H1 (cell line): ENCODE measurements around the gene SLC9A5. TPM values are rescaled to one million over a fixed set of nuclear protein-coding genes. Genes with fewer than 3 reads are reported as not detected.

Source experiments
- BACH1 ChIP-seq: IDR thresholded peaks from 2 replicates; pipeline ENCODE4 v1.6.1; 2012; ENCODE audit warnings: low read length, improper control_type of control experiment
- BRCA1 ChIP-seq: IDR thresholded peaks from 2 replicates; pipeline ENCODE4 v1.6.1; 2012; ENCODE audit warnings: low read depth, low read length, improper control_type of control experiment
- CHD1 ChIP-seq: IDR thresholded peaks from 2 replicates; pipeline ENCODE4 v1.6.1; 2012; ENCODE audit warnings: low read depth, low read length, improper control_type of control experiment
- EGR1 ChIP-seq: IDR thresholded peaks from 2 replicates; pipeline ENCODE4 v1.6.1; 2011; ENCODE audit warnings: low read depth, low read length, borderline replicate concordance
- TCF12 ChIP-seq: IDR thresholded peaks from 2 replicates; pipeline ENCODE4 v1.6.1; 2011; ENCODE audit warnings: low read depth, mild to moderate bottlenecking, low read length
- polyA plus RNA-seq, 7 experiments: library from polyadenylated mRNA; depleted of rRNA in 3 of 7; stranded (reverse) in 5 of 7; unstranded in 2 of 7; fragments of >200 nt in 5 of 7; fragments of 200-250 nt in 2 of 7; gene quantifications; 1 replicate in 5 of 7; 2 replicates in 1 of 7; 4 replicates in 1 of 7; pipeline versions ENCODE4 v1.2.1 to v1.2.3, GENCODE V29; 2011 to 2013; ENCODE audit warnings: missing spikeins in 2 of 7, mixed read lengths in 2 of 7
- total RNA-seq: library from RNA; stranded (reverse); fragmentation: NEBNext Ultra II Directional; extraction: Animal tissue kit (Norgen Biotek cat#: 25700); gene quantifications from 2 replicates; pipeline ENCODE4 v1.2.1, GENCODE V29; 2021
- TF ChIP-seq, protein P1 (sequence below): IDR thresholded peaks from 2 replicates; pipeline ENCODE4 v1.6.1; 2011; ENCODE audit warnings: low read depth, mild to moderate bottlenecking, low read length; ENCODE audit not compliant: insufficient read depth
- TF ChIP-seq, protein P2 (sequence below): IDR thresholded peaks from 2 replicates; pipeline ENCODE4 v1.6.1; 2011; ENCODE audit warnings: low read length, improper control_type of control experiment

The SLC9A5 gene
- total and polyA plus RNA-seq, 2 of the 8 experiments (the other 6 are each of a cell fraction or from before 2014, with no cell fraction given), result 7.9 to 8.6 TPM

DNA sequence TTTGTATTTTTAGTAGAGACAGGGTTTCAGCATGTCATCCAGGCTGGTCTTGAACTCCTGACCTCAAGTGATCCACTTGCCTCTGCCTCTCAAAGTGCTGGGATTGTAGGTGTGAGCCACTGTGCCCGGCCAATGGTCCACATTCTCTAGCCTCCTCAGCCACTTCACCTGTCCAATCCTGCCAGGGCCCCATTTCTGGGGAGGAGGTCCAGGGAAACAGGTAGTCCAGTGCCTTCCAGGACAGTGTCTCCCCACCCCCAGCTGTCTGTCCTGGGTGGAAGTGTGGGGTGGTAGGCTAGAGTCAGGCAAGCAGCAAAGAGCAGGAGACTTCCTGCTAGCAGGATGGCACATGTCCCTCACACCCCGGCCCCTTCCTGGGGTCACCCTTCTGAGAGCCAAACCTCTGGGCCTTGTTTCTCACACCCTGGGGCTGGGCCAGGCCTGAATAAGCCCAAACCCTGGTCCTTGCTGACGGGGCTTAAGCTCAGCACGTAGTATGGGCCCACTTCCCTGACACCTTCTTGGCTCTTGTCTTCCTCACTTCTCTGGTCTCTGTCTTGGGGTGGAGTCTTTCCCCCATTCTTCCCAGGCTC is 6.5 kb upstream of the SLC9A5 start (continued):
- TF ChIP-seq, protein P1, sequence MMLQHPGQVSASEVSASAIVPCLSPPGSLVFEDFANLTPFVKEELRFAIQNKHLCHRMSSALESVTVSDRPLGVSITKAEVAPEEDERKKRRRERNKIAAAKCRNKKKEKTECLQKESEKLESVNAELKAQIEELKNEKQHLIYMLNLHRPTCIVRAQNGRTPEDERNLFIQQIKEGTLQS, result no peak
- no peak for TF ChIP-seq TCF12
- TF ChIP-seq, protein P2, sequence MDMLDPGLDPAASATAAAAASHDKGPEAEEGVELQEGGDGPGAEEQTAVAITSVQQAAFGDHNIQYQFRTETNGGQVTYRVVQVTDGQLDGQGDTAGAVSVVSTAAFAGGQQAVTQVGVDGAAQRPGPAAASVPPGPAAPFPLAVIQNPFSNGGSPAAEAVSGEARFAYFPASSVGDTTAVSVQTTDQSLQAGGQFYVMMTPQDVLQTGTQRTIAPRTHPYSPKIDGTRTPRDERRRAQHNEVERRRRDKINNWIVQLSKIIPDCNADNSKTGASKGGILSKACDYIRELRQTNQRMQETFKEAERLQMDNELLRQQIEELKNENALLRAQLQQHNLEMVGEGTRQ, result no peak
- no peak for TF ChIP-seq EGR1
- TF ChIP-seq CHD1, result no peak
- no peak for TF ChIP-seq BACH1
- TF ChIP-seq BRCA1, result no peak
